ENCODE results near the gene CRISPLD2.

Gene CRISPLD2

GRCh38 chr16:84874553-84874952 is 54.8 kb downstream of the CRISPLD2 start:
- no peak for TF ChIP-seq EZH2phosphoT487 (IDR thresholded peaks at IDR 0.05; ENCODE audit: low read depth)
- TF ChIP-seq, protein P1, sequence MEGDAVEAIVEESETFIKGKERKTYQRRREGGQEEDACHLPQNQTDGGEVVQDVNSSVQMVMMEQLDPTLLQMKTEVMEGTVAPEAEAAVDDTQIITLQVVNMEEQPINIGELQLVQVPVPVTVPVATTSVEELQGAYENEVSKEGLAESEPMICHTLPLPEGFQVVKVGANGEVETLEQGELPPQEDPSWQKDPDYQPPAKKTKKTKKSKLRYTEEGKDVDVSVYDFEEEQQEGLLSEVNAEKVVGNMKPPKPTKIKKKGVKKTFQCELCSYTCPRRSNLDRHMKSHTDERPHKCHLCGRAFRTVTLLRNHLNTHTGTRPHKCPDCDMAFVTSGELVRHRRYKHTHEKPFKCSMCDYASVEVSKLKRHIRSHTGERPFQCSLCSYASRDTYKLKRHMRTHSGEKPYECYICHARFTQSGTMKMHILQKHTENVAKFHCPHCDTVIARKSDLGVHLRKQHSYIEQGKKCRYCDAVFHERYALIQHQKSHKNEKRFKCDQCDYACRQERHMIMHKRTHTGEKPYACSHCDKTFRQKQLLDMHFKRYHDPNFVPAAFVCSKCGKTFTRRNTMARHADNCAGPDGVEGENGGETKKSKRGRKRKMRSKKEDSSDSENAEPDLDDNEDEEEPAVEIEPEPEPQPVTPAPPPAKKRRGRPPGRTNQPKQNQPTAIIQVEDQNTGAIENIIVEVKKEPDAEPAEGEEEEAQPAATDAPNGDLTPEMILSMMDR (IDR thresholded peaks at IDR 0.05; ENCODE audit: low read depth, low read length), result no peak
- H3K79me2 ChIP-seq (ENCODE audit: low read length), result no peaks in the 10 kb centered on the region
- no peak overlapping the region for H3K4me2 ChIP-seq (ENCODE audit: low read length)
- no peak overlapping the region for H2AFZ ChIP-seq (ENCODE audit: low read depth, low read length)
- no peak overlapping the region for H3K9ac ChIP-seq (ENCODE audit: low read length)
- H3K27ac ChIP-seq (ENCODE audit: low read length), result no peak overlapping the region
- H3K4me3 ChIP-seq (ENCODE audit: low read length), result no peak overlapping the region
- peaks cover 5% of the 10 kb centered on the region; the same call in 1 of the 2 replicates for H3K27me3 ChIP-seq (ENCODE audit: low read depth, low read length)
- no peaks in the 10 kb centered on the region for H3K4me1 ChIP-seq (ENCODE audit: low read length)
- no peaks in the 10 kb centered on the region for H3K36me3 ChIP-seq (replicated peaks; ENCODE audit: low read depth, low read length)
- no peaks in the 10 kb centered on the region for H3K9me3 ChIP-seq (ENCODE audit: insufficient read depth, low read length)
- H4K20me1 ChIP-seq (ENCODE audit: insufficient read depth, low read length), result no peaks in the 10 kb centered on the region

GRCh38 chr16:84874983-84875382 is 55.2 kb downstream of the CRISPLD2 start:
- H3K27me3 ChIP-seq (ENCODE audit: low read depth, low read length), result 0 out of 2 replicates have a peak, but pooled peaks cover 5% of the 10 kb centered on the region
- H3K4me3 ChIP-seq (ENCODE audit: low read length), result no peak overlapping the region
- no peak overlapping the region for H3K9ac ChIP-seq (ENCODE audit: low read length)
- no peaks in the 10 kb centered on the region for H4K20me1 ChIP-seq (ENCODE audit: insufficient read depth, low read length)
- H3K4me2 ChIP-seq (ENCODE audit: low read length), result no peak overlapping the region
- H3K9me3 ChIP-seq (ENCODE audit: insufficient read depth, low read length), result no peaks in the 10 kb centered on the region
- no peak overlapping the region for H2AFZ ChIP-seq (ENCODE audit: low read depth, low read length)
- H3K36me3 ChIP-seq (replicated peaks; ENCODE audit: low read depth, low read length), result no peaks in the 10 kb centered on the region
- TF ChIP-seq EZH2phosphoT487 (IDR thresholded peaks at IDR 0.05; ENCODE audit: low read depth), result no peak
- TF ChIP-seq, protein P1 (IDR thresholded peaks at IDR 0.05; ENCODE audit: low read depth, low read length), result no peak
- no peaks in the 10 kb centered on the region for H3K79me2 ChIP-seq (ENCODE audit: low read length)
- H3K27ac ChIP-seq (ENCODE audit: low read length), result no peak overlapping the region
- no peaks in the 10 kb centered on the region for H3K4me1 ChIP-seq (ENCODE audit: low read length)

DNA sequence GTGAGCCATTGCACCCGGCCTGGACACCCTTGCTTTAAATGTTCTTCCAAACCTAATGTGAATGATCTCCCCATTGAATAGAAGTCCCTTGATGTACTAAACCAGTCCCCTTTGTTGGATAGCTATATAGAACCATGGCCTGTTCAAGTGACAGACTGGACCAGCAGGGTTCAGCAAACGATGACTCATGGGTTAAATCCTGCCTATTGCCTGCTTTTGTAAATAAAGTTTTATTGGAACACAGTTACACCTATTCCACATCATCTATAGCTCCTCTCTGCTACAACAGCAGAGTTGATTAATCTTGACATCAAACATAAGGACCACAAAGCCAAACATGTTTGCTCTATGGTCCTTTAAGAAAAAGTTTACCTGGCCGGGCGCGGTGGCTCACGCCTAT is 56.1 kb downstream of the CRISPLD2 start:
- H3K27ac ChIP-seq (ENCODE audit: low read length), result no peak overlapping the region
- H3K9ac ChIP-seq (ENCODE audit: low read length), result no peak overlapping the region
- no peaks in the 10 kb centered on the region for H3K79me2 ChIP-seq (ENCODE audit: low read length)
- TF ChIP-seq, protein P1 (IDR thresholded peaks at IDR 0.05; ENCODE audit: low read depth, low read length), result no peak
- no peak for TF ChIP-seq EZH2phosphoT487 (IDR thresholded peaks at IDR 0.05; ENCODE audit: low read depth)
- H3K4me2 ChIP-seq (ENCODE audit: low read length), result no peak overlapping the region
- H3K9me3 ChIP-seq (ENCODE audit: insufficient read depth, low read length), result no peaks in the 10 kb centered on the region
- no peak overlapping the region for H3K4me3 ChIP-seq (ENCODE audit: low read length)
- H4K20me1 ChIP-seq (ENCODE audit: insufficient read depth, low read length), result no peaks in the 10 kb centered on the region
- no peaks in the 10 kb centered on the region for H3K4me1 ChIP-seq (ENCODE audit: low read length)
- no peaks in the 10 kb centered on the region for H3K36me3 ChIP-seq (replicated peaks; ENCODE audit: low read depth, low read length)
- H3K27me3 ChIP-seq (ENCODE audit: low read depth, low read length), result 0 out of 2 replicates have a peak, but pooled peaks cover 5% of the 10 kb centered on the region
- no peak overlapping the region for H2AFZ ChIP-seq (ENCODE audit: low read depth, low read length)

- no peak overlapping the region for H3K4me3 ChIP-seq (ENCODE audit: low read length)
- no peaks in the 10 kb centered on the region for H3K79me2 ChIP-seq (ENCODE audit: low read length)
- peaks cover 14% of the 10 kb centered on the region; the same call in 1 of the 2 replicates for H3K27me3 ChIP-seq (ENCODE audit: low read depth, low read length)
- no peaks in the 10 kb centered on the region for H3K36me3 ChIP-seq (replicated peaks; ENCODE audit: low read depth, low read length)
- no peak overlapping the region for H2AFZ ChIP-seq (ENCODE audit: low read depth, low read length)
- no peaks in the 10 kb centered on the region for H3K4me1 ChIP-seq (ENCODE audit: low read length)
- no peak overlapping the region for H3K9ac ChIP-seq (ENCODE audit: low read length)
- no peak for TF ChIP-seq EZH2phosphoT487 (IDR thresholded peaks at IDR 0.05; ENCODE audit: low read depth)
- TF ChIP-seq, protein P1 (IDR thresholded peaks at IDR 0.05; ENCODE audit: low read depth, low read length), result no peak
- H3K4me2 ChIP-seq (ENCODE audit: low read length), result no peak overlapping the region
- H3K9me3 ChIP-seq (ENCODE audit: insufficient read depth, low read length), result no peaks in the 10 kb centered on the region
- H4K20me1 ChIP-seq (ENCODE audit: insufficient read depth, low read length), result no peaks in the 10 kb centered on the region
- no peak overlapping the region for H3K27ac ChIP-seq (ENCODE audit: low read length)
These were observed 57.3 kb downstream of the CRISPLD2 start for GRCh38 chr16:84876873-84877606.

Measured in OCI-LY3 (cell line).